Eye (tissue), 1 donor: ENCODE results near the gene IL21R.
"Not testable (repeated sequence)": the region's sequence is repeated elsewhere in the genome, so short reads cannot be mapped to it uniquely, and the experiment has no call there.

Experiments used
- DNase-seq: peaks from one replicate; pipeline ENCODE4 v3.0.0-alpha.2; 2015

Gene IL21R

GRCh38 chr16:27402964-27403600 is 1.1 kb downstream of the IL21R start:
- DNase-seq, result no peak

- no peak for DNase-seq
These were observed 1.6 kb downstream of the IL21R start for GRCh38 chr16:27403601-27403992.

- no peak for DNase-seq
These were observed 2.3 kb downstream of the IL21R start for GRCh38 chr16:27404163-27404823.

GRCh38 chr16:27405546-27406451 is 3.8 kb downstream of the IL21R start:
- no peak for DNase-seq

GRCh38 chr16:27406511-27407128 is 4.6 kb downstream of the IL21R start:
- no peak for DNase-seq

GRCh38 chr16:27407133-27407532 is 5.2 kb downstream of the IL21R start:
- DNase-seq, result no peak

- no peak for DNase-seq
These were observed 6.1 kb downstream of the IL21R start for GRCh38 chr16:27408012-27408601.

GRCh38 chr16:27408602-27409031 is 6.6 kb downstream of the IL21R start:
- no peak for DNase-seq

GRCh38 chr16:27409958-27410357 is 8.0 kb downstream of the IL21R start:
- not testable (repeated sequence) for DNase-seq

- no peak for DNase-seq
These were observed 8.8 kb downstream of the IL21R start for GRCh38 chr16:27410761-27411160.

- DNase-seq, result no peak
These were observed 12.0 kb downstream of the IL21R start for GRCh38 chr16:27413956-27414355.

GRCh38 chr16:27414788-27415431 is 12.9 kb downstream of the IL21R start:
- no peak for DNase-seq

- DNase-seq, result no peak
These were observed 15.2 kb downstream of the IL21R start for GRCh38 chr16:27417047-27417671.

- DNase-seq, result no peak
These were observed 20.2 kb downstream of the IL21R start for GRCh38 chr16:27421961-27422740.

- no peak for DNase-seq
These were observed 23.0 kb downstream of the IL21R start for GRCh38 chr16:27424772-27425498.

GRCh38 chr16:27425961-27426360 is 24.0 kb downstream of the IL21R start:
- no peak for DNase-seq

GRCh38 chr16:27426423-27427408 is 24.7 kb downstream of the IL21R start:
- no peak for DNase-seq

GRCh38 chr16:27427538-27427937 is 25.6 kb downstream of the IL21R start:
- DNase-seq, result no peak
